ENCODE data around the gene BMERB1.
"Not testable (repeated sequence)": the region's sequence is repeated elsewhere in the genome, so short reads cannot be mapped to it uniquely, and the experiment has no call there.

GRCh38 chr16:15454933-15455332 is 20.5 kb downstream of the BMERB1 start:
- not testable (repeated sequence) for TF ChIP-seq ZNF114 (CRISPR knock-in tag; IDR thresholded peaks at IDR 0.05)
- TF ChIP-seq, protein P1, sequence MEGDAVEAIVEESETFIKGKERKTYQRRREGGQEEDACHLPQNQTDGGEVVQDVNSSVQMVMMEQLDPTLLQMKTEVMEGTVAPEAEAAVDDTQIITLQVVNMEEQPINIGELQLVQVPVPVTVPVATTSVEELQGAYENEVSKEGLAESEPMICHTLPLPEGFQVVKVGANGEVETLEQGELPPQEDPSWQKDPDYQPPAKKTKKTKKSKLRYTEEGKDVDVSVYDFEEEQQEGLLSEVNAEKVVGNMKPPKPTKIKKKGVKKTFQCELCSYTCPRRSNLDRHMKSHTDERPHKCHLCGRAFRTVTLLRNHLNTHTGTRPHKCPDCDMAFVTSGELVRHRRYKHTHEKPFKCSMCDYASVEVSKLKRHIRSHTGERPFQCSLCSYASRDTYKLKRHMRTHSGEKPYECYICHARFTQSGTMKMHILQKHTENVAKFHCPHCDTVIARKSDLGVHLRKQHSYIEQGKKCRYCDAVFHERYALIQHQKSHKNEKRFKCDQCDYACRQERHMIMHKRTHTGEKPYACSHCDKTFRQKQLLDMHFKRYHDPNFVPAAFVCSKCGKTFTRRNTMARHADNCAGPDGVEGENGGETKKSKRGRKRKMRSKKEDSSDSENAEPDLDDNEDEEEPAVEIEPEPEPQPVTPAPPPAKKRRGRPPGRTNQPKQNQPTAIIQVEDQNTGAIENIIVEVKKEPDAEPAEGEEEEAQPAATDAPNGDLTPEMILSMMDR (conservative IDR thresholded peaks at IDR 0.05; ENCODE audit: low read depth in 2 of 2), result not testable (repeated sequence)
